DMS 273 treated with DMSO at 0.1 percent for 48 hours (cell line): ENCODE measurements around the gene MUC12.
"Not testable (repeated sequence)": the region's sequence is repeated elsewhere in the genome, so short reads cannot be mapped to it uniquely, and the experiment has no call there.

Experiments used
- DNase-seq: peaks from one replicate; lab custom pipeline; 2025; lab: John Stamatoyannopoulos, UW

Gene MUC12

DNA sequence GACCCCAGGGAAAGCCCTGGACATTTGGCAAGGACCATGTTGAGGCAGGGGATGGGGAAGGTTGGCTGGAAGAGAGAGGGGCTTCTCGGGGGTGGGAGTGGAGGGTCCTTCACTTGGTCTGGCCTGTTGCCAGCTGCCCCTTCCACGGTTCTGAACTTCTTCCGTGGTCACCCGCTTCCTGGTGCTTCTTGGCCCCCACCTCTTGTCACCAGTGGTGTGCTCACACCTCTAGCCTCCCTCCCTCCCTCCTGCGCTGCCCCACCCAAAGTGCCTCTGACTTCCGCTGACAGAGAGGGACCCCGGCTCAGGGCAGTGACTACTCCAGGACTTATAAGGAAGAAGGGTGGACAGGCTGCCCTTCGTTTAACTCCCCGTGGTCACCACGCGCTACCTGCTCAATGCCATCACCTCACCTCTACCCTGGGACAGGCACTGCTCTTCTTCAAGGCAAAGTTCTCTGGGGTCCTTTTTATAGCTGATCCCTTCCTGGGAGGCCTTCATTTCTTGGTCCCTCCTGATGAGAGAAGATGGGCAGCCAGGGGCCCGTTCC lies at the start of gene MUC12:
Gene MUC12 (plus strand): TSS at position 500 of the 550 bp plus-strand sequence. CDS start 58 bp downstream, outside the sequence.
- DNase-seq = no peak

DNA sequence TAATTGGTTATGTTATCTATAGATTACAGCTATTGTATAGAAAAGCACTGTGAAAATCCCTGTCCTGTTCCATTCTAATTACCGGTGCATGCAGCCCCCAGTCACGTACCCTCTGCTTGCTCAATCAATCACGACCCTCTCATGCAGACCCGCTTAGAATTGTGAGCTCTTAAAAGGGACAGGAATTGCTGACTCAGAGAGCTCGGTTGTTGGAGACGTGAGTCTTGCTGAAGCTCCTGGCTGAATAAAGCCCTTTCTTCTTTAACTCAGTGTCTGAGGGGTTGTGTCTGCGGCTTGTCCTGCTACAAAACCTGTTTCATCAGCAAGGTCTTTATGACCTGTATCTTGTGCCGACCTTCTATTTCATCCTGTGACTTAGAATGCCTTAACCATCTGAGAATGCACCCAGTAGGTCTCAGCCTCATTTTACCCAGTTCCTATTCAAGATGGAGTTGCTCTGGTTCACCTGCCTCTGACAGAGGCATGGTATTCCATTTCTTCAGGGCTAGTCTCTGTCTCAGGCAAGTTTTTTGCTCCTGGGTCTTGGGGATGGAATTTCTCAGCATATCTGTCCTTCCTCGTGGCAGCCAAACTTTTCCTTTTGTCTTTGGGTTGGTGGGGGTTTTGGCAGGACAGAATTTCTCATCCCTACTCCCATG lies 49.5 kb upstream of the MUC12 start:
- not testable (repeated sequence) for DNase-seq

DNA sequence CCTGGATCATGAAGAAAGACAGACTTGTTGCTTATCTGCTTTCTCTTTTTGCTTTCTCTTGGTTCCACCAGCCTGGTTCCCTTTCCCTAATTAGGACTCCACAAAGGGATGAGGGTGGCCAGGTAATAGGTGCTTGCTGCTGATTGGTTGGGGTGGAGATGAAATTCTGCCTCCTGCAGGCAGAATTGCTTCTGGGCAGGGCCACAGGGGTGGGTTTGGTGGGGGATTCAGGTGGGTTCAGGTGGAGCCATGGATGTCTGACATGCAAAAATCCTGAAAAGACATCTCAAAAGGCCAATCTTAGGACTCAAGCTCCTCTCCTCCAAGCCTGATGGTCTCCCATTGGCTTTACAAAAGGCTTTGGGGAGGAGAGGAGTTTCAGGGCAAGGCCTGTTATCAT lies 48.3 kb upstream of the MUC12 start:
- no peak for DNase-seq

- not testable (repeated sequence) for DNase-seq
Observed at GRCh38 chr7:100923616-100924015, 45.7 kb upstream of the MUC12 start.

- no peak for DNase-seq
Observed at GRCh38 chr7:100929808-100930174, 39.6 kb upstream of the MUC12 start.

GRCh38 chr7:100933734-100934133 lies 35.6 kb upstream of the MUC12 start:
- DNase-seq = no peak

GRCh38 chr7:100935381-100935780 lies 34.0 kb upstream of the MUC12 start:
- DNase-seq = not testable (repeated sequence)

- not testable (repeated sequence) for DNase-seq
Observed at GRCh38 chr7:100936167-100936566, 33.2 kb upstream of the MUC12 start.

- no peak for DNase-seq
Observed at GRCh38 chr7:100942045-100942774, 27.2 kb upstream of the MUC12 start.

DNA sequence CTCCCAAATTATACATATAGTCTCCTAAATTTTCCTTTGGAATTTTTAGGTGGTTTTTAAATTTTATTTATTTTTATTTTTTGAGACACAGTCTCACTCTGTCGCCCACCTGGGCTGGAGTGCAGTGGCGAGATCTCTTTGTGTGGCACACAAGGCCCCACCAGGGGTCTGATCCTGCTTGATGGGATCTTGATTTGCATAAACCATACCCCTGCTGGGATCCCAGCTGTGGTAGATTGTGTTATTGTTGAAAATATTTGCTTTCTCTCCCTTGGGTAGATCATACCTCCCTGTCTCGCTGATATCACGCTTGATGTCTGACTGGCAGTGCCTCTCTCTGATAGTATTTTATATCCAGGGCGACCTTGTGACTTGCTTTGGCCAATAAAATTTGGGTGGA lies 25.7 kb upstream of the MUC12 start:
- peak; percentile 89 for DNase-seq

GRCh38 chr7:100944138-100944537 lies 25.2 kb upstream of the MUC12 start:
- DNase-seq = no peak

GRCh38 chr7:100946111-100946510 lies 23.3 kb upstream of the MUC12 start:
- DNase-seq = no peak

DNA sequence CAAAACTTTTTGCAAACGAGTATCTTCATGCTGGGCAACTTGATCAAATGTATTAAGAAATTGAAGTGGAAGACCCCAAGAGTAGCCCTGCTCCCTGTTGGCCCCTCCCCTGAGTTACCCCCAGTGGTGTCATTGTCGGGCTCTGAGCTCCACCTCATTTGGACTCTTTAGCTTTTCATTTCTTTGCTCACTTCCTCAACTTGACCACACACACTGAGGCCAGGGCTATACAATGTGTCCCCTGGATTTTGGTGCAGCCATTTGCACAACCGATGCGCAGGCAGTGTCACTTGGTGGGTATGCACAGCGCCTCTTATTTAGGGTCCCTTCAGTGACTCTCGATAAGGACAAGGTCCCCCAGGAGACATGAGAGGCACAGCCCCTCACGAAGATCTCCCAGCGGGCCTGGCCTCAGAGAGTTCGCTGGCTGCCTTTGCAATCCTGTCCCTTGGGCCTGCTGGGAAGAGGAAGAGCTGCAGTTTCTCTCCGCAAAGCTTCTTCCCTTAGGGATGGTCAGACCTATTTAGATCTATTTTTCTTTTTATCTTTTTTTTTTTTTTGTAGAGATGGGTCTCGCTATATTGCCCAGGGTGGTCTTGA lies 22.5 kb upstream of the MUC12 start:
- no peak for DNase-seq

GRCh38 chr7:100947792-100948191 lies 21.6 kb upstream of the MUC12 start:
- DNase-seq = no peak

DNA sequence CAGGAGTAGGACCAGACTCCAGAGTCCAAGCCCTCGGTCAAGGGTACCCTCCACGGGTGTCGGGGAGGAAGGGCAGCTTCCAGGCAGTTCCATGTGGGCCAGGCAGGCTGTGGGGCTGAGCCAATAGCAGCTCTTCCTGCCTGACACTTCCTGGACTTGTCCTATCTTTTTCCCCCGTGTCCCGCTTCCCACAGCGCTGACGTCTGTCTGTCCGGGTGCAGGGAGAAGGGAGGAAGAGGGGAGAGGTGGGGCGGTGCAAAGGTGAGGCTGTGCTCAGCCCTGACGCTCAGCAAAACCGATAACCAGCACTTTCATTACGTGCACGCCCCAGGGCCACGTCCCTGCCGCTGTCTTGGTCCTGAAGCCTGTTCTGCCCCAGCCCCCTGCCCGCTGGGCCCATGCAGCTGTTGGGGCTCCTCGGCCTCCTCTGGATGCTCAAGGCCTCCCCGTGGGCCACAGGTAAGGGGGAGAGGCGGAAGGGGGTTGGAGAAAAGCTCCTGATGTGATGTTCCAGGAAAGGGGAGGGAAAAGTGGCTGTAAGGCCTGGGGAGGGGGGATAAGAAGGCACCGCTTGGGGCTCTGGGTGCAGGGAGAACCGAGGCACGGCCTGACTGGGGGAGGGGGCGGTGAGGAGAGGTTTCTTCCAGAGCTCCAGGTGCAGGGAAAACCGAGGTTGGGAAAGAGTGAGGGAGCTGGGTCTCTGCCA lies 20.0 kb upstream of the MUC12 start, which contains the start of gene MUC3A:
Gene MUC3A (plus strand): TSS at position 308 of the 706 bp plus-strand sequence. CDS start 91 bp downstream, at position 399.
- no peak for DNase-seq

DNA sequence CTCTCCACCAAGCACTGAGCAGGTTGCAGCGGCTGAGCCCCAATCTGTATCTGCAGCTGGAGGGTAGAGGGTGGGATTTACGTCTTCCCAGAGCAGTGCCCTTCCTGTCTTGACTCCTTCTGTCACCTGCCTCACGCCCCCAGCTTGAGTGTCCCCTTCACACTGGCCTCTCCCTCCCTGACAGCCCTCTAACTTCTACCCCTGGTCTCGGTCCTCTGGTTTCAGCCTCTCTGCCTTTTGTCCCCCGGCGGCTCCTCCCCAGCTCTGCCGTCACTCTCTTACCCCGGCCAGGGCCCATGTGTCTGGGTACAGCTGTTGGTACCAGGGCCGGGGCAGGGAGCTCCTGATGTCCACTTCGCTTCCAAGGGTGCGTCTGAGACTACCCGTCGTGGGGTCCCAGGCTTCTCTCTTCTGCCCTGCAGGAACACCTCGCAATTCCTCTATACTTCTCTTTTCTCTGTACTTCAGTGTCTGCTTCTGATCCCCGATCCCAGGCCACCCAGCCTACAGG lies 19.4 kb upstream of the MUC12 start:
- DNase-seq = no peak

DNA sequence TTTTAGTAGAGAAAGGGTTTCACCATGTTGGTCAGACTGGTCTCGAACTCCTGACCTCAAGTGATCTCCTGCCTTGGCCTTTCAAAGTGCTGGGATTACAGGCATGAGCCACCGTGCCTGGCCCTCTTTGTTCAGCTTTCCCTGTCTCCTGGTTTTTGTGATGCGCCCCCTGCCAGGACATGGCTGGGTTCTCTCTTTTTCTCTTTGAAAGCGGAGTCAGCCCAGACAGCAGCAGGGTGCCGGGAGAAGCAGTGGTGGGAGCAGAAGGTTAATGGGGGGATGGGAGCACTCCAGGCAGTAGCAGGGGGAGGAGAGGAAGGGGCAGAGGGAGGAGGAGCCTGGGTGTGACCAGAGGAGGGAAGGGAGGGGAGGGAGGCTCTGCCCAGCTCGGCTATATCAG lies 18.2 kb upstream of the MUC12 start:
- no peak for DNase-seq

GRCh38 chr7:100951888-100952560 lies 17.3 kb upstream of the MUC12 start:
- no peak for DNase-seq

GRCh38 chr7:100952641-100953040 lies 16.7 kb upstream of the MUC12 start:
- no peak for DNase-seq

DNA sequence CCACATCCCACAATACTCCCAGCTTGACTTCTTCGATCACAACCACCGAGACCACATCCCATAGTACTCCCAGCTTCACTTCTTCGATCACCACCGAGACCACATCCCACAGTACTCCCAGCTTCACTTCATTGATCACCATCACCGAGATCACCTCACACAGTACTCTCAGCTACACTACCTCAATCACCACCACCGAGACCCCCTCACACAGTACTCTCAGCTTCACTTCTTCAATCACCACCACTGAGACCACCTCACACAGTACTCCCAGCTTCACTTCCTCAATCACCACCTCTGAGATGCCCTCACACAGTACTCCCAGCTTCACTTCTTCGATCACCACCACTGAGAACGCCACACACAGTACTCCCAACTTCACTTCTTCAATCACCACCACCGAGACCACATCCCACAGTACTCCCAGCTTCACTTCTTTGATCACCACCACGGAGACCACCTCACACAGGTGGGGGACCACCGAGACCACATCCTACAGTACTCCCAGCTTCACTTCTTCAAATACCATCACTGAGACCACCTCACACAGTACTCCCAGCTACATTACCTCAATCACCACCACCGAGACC lies 11.4 kb upstream of the MUC12 start:
- no peak for DNase-seq

DNA sequence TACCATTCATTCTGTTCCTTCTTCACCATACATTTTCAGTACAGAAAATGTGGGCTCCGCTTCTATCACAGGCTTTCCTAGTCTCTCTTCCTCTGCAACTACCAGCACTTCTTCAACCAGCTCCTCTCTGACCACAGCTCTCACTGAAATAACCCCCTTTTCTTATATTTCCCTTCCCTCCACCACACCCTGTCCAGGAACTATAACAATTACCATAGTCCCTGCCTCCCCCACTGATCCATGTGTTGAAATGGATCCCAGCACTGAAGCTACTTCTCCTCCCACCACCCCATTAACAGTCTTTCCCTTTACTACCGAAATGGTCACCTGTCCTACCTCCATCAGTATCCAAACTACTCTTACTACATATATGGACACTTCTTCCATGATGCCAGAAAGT lies 9.5 kb upstream of the MUC12 start:
- no peak for DNase-seq
